ENCODE data around the gene RPTOR. TPM values are rescaled to one million over a fixed set of nuclear protein-coding genes. Genes with fewer than 3 reads are reported as not detected.

RPTOR gene
- total RNA-seq, 1 donor from 2014 or later: 65.9 TPM

- POLR2A ChIA-PET: interaction anchor here (0.7 kb wide), 2 partner anchors 16 to 559 kb away, joined by 6 read pairs; no protein-coding TSS in a partner anchor
- CTCF ChIA-PET: no interaction called here
- TF ChIP-seq CTCF (IDR thresholded peaks at IDR 0.05): no peak
- Mint-ChIP-seq H3K36me3 (ENCODE audit: low read depth) (no peaks in the 10 kb centered on the region), H3K4me3 (no peak overlapping the region), H3K27me3 (no peaks in the 10 kb centered on the region), H3K4me1 (peaks cover 34% of the 10 kb centered on the region), H3K9me3 (no peaks in the 10 kb centered on the region), H3K27ac (no peak overlapping the region)
- ATAC-seq (ENCODE audit: low read depth) (no peak), DNase-seq (no peak)
- intact Hi-C loops (cut with micrococcal nuclease): no loop called here
Measured at GRCh38 chr17:80986046-80986445, 441.4 kb downstream of the RPTOR start.

GRCh38 chr17:80986816-80987475 lies 442.3 kb downstream of the RPTOR start:
- Mint-ChIP-seq H3K9me3 (no peaks in the 10 kb centered on the region), H3K27ac (peak overlapping the region; percentile 12), H3K4me3 (peak overlapping the region; percentile 24), H3K4me1 (peaks cover 34% of the 10 kb centered on the region), H3K36me3 (ENCODE audit: low read depth) (no peaks in the 10 kb centered on the region), H3K27me3 (no peaks in the 10 kb centered on the region)
- intact Hi-C loops (cut with micrococcal nuclease): no loop called here
- ChIA-PET POLR2A (no interaction called here), CTCF (interaction anchor here (0.7 to 2.0 kb wide), 3 partner anchors 115 to 507 kb away, joined by 3 to 6 read pairs (median 3); no protein-coding TSS in a partner anchor)
- TF ChIP-seq CTCF (IDR thresholded peaks at IDR 0.05): no peak
- ATAC-seq (ENCODE audit: low read depth): no peak
- no peak for DNase-seq

- POLR2A ChIA-PET: interaction anchor here (1.1 kb wide), 1 partner anchor 533 kb away, joined by 5 read pairs; no protein-coding TSS in a partner anchor
- DNase-seq (no peak), ATAC-seq (ENCODE audit: low read depth) (no peak)
- Mint-ChIP-seq H3K4me3 (peak overlapping the region; percentile 2), H3K27me3 (no peaks in the 10 kb centered on the region), H3K36me3 (ENCODE audit: low read depth) (no peaks in the 10 kb centered on the region), H3K9me3 (no peaks in the 10 kb centered on the region), H3K27ac (peak overlapping the region; percentile 36), H3K4me1 (peaks cover 38% of the 10 kb centered on the region)
- TF ChIP-seq CTCF (IDR thresholded peaks at IDR 0.05): no peak
- CTCF ChIA-PET: interaction anchor here (0.7 to 2.0 kb wide), 5 partner anchors 18 to 561 kb away, joined by 3 to 11 read pairs (median 6); no protein-coding TSS in a partner anchor
- intact Hi-C loops (cut with micrococcal nuclease): loop anchor here (2.0 kb wide), 1 partner anchor 47 kb away; the partner anchor contains the start of gene BAIAP2
Measured at GRCh38 chr17:80987941-80988461, 443.4 kb downstream of the RPTOR start.

- CTCF ChIA-PET: interaction anchor here (0.7 to 1.7 kb wide), 8 partner anchors 20 to 564 kb away, joined by 3 to 11 read pairs (median 4); no protein-coding TSS in a partner anchor
- H3K36me3 Mint-ChIP-seq (ENCODE audit: low read depth): no peaks in the 10 kb centered on the region
- H3K4me3 Mint-ChIP-seq: peak overlapping the region; percentile 7
- H3K27me3 Mint-ChIP-seq: no peaks in the 10 kb centered on the region
- POLR2A ChIA-PET: interaction anchor here (0.8 to 1.0 kb wide), 4 partner anchors 13 to 264 kb away, joined by 3 to 5 read pairs (median 4); no protein-coding TSS in a partner anchor
- no peak for TF ChIP-seq CTCF (IDR thresholded peaks at IDR 0.05)
- DNase-seq (no peak), ATAC-seq (ENCODE audit: low read depth) (no peak)
- intact Hi-C loops (cut with micrococcal nuclease): loop anchor here (1.0 to 2.0 kb wide), 2 partner anchors 45 to 534 kb away; partner anchors contain the start of gene BAIAP2
- H3K9me3 Mint-ChIP-seq: no peaks in the 10 kb centered on the region
- no peak overlapping the region for H3K27ac Mint-ChIP-seq
- H3K4me1 Mint-ChIP-seq: peaks cover 44% of the 10 kb centered on the region
Measured at GRCh38 chr17:80989586-80989913, 444.9 kb downstream of the RPTOR start.
